C1 segment of cervical spinal cord (tissue), 14 donors: ENCODE measurements around the gene SMIM44.

Experiments
- DNase-seq, 14 donors: peaks; one replicate each; lab custom pipeline; 2025; lab: John Stamatoyannopoulos, UW

Gene SMIM44

DNA sequence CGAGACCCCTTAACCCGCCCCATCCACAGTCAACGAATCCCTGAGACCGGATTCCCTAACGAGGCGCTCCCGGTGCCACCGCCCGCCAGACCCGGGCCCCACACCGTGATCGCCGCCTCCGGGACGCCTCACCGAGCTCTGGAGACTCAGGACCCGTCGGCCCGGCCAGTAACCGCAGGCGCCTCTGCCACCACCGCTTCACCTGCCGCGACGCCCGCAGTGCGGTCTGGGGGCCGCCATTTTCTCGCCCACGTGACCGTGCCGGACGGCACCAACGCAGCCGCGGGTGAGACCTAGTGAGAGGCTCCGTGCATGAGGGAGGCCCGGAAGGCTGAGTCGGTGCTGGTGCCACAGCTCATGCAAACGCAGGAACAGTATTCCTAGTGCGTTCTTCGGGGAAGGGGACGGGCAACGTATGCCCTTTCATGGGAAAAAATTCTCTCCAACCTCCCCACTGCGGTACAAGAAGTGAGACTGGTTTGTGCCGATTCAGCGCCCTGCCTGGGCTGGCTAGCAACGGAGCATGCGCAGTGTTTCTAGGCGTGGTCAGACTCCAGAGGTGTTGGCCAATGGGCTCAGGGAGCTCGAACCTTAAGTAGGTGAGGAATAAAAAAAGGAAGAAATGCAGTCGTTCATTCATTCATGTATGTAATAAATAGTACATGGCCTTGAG is 17.3 kb upstream of the SMIM44 start, which contains the start of gene DOHH:
Gene DOHH (minus strand): TSS at position 246 of the 673 bp plus-strand sequence. CDS start 3,860 bp downstream, outside the sequence.
- DNase-seq = peak; percentile 40 to 99 (median 93)

DNA sequence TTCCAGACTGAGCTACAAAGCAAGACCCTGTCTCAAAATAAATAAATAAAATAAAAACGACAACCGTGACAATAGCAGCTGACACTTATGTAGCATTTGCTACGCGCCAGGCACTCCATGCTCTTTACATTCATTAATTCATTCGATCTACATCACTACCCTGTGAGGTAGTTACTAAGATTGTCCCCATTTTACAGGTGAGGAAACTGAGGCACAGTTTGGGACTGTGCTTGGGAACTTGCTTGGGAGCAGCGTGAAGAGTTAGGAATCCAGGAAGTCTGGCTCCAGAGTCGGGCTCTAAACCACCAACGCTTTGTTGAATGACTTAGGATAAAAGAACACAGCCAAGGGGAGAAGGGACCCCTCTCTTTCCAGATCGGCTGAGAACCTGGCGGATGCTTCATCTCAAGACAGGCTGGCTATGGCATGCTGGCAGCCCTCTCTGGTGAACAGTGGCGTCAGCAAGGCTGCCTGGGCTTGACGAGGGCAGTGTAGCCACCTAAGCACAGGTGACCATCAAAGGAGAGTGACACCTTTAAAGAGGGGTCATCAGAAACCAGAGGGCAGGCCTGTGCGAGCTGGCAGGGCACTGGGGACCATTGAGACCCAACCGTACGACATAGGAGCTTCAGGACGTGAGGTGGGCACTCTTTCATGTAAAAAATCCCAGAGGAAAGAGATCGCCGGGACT is 16.6 kb upstream of the SMIM44 start:
- DNase-seq = no peak

DNA sequence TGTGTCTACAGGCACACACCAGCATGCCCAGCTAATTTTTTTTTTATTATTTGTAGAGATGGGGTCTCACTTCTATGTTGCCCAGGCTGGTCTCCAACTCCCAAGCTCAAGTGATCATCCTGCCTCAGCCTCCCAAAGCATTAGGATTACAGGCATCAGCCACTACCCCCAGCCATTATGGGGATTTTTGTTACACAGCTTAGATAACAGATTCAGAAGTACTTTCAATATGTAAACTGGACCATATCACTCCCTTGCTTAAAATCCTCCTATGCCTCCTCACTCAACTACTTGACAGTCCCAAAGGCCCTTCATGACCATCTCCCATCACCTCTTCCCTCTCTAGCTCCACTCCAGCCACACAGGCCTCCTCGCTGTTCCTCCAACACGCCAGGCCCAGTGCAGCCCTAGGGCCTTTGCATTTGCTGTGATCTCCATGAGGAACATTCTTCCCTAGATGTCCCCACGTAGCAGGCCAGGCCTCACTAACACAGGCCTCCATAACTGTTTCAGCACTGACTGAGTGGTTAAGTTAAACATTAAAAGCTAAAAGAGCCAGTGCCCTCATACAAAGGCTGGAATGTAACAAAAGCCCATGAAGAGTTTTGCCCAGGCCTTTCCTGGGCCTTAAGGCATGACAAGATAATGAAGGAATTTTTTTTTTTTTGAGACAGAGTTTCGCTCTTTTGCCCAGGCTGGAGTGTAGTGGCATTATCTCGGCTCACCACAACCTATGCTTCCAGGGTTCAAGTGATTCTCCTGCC is 14.7 kb upstream of the SMIM44 start:
- no peak for DNase-seq

DNA sequence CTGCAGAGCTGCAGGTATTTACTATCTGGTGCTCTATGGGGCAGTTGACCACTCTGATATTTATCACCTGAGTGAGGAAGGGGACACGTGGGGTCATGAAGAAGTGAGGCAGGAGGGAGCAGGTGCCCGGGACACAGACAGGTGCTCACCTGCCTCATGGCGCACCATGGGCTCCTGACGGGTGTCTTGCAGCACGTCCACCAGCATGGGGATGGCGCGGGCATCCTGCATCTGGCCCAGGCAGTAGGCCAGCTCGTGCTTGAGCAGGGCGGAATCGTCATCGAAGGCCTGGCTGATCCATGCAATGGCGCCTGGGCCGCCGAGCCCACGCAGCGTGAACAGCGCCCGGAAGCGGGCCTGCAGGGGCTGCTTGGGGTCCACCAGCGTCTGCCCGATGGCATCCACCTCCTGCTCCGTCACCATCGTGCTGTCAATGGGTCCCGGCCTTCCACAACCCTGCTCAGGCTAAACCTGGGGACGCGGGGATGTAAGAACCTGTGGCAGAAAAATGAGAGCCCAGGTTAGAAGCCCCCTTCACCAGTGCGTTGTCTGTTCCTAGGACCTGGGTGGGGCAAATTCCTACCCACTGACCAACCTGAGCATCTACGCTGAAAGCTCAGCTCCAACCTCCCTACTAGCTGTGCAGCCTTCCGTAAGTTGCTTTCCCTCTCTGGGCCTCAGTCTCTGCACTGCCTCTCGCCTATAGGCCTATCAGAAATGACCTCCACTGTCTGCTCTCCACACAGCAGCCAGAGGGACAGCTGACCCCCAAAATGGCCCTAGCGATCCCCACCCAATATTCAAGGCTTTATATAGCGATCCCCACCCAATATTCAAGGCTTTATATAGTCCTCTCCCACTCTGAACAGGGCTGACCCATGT is 13.4 kb upstream of the SMIM44 start:
- no peak for DNase-seq

DNA sequence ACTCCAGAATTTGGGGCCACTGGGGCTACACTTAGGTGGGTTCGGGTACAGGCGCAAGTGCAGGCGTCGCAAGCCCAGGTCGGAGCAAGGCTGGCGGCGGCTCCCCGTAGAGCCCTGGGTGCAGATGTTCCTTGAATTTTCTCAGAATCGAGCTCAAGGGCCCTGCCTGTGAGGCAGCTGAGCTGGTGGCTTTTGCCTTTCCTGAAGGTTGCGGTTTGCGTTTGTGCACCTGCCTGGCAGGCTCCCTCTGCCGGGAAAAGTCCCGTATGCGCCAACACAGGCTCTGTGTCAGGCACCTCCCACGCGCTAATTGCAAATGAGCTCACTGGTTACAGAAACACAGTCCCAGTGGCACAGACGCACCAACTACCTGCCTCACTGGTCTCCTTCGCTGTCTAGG is 11.3 kb upstream of the SMIM44 start:
- DNase-seq = no peak

DNA sequence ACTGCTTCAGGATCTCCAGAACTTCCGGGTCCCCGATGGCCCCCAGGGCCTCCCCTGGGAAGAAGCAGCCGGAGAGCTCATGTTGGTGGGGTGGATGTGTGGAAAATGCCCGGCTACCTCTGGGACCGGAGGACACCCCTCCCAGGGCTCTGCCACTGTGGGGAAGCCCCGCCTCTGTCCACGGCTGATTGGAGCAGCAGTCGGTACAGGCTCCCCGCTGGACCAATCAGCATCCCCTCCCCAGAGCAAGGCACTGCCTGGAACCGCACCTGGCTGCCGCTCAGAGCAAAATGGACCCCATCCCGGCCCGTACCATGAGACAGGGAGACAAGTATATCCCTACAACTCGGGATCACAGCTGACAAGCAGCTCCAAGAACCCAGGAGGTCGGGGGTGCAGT is 10.8 kb upstream of the SMIM44 start:
- DNase-seq = peak in 13 of 14 donors; percentile 24 to 95 (median 86)

DNA sequence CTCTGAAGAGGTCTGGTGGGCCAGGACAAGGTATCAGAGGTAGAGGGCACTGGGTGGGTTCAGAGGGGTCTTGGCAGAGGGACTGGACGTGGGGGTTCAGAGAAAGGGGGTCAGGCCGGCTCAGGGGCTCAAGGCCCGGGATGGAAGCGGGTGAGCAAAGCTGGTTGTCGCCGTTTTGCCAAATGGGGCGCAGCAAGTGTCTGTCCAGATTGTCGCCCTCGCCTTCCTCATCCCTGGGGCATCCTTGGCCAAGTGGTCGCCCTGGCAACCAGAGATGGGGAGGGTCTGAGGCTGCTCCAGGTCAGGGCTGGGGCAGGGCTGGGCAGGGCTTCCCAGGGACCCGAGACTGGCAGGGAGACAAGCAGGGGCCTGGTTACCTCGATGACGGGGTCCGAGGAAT is 10.4 kb upstream of the SMIM44 start:
- no peak for DNase-seq

DNA sequence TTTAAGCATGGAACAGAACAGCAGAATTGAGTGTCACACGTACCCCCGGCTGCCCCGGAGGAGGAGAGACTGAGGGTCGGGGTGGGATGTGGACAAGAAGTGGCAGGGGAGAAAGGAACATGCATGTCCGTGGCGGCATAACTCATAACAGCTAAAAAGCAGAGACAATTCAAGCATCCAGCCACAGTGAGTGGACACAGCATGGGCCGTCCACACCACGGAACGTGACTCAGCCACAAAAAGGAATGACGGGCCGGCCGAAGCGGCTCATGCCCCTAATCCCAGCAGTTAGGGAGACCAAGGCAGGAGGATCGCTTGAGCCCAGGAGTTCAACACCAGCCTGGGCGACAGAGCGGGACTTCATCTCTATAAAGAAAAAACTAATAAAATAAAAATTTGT is 9.7 kb upstream of the SMIM44 start:
- DNase-seq = no peak

DNA sequence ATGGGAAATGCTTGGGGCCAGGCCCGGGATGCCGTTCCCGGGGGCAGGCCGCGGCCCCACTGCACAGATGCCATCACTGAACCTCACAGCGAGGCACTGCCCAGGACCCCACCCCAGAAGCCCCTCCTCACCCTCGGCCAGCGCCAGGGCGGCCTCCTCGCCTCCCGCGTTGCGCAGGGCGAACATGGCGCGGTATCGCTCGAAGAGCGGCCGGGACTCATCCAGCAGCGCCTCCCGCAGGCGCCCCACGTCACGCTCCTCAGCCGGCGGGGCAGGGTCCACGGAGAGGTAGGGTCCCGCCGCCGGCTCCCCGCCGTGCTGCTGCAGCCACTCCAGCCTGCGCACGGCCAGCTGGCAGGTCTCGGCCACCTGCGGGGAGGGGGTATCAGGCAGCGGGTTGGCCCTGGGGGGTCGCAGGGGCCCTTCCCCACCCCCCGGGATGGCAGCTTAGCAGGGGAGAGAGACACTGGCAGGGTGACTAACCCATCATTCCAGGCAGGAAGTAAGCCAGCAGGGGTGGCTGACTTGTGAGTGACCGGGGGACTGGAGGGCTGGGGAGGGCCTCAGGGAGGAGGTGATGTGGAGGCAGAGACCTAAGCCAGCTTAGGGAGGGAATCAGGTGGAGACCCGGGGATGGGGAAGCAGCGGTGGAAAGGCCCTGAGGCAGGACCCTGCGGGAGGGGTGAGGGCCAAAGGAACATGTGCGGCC is 9.0 kb upstream of the SMIM44 start:
- no peak for DNase-seq

DNA sequence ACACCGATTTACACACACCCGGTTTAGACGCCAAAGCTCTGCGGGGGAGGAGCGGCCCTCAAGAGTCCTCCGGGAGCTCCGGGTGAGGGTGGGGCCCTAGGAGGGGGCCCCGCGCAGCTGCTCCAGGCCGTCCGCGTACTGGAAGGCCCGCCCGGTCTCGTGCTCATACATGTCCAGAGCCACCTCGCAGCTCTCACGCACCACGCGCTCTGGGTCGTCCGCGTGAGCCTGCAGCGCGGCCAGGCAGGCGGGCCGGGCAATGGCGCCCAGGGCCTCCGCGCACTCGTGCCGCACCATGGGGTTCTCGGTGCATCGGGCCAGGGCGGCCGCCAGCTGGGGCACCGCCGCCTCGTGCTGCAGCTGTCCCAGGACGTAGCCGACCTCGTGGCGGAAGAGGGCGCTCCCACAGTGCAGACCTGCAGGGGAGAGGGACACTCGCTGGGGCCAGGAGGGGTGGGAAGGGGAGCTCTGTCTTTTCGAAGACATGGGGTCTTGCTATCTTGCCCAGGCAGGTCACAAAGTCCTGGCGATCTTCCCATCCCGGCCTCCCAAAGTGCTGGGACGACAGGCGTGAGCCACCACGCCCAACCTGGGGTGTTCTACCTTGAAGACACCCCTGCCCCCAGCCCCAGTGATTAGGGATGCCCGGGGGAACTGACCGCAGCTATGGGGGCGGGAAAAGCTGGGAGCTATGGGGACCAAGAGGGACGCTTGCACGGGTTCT is 8.3 kb upstream of the SMIM44 start:
- DNase-seq = peak in 1 of 14 donors; percentile 28

DNA sequence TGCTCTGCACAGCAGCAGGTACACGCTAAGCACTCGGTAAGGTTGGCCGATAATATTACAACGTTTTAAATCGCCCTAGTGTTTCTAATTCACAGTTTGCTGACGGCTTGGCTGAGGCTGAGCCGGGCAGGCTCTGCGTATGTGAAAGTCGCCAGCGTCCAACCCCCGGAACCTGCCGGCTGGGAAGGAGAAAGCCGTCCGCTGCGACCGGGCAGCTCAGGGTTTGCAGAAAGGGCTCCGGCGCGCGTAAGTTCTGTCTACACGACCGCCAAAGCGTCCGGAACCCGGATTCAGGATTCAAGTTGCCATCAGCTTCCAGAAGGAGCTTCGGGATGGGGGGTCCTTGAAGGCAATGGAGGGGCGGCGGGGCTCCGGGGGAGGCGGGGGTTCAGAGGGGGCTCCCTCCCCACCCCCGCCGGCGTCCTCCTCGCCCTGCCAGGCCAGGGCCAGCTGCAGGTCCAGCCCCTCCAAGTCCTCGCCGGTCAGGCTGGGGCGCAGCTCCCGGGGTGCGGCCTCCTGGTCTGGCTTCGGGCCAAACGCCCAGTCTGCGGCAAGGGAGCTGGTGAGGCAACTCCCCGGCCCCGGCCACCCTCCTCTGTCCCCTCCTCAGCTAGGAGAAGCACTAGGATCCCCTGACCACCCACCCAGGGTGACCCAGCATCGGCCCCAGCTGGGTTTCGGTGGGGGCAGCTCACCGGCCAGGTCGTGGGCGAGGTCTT is 575 bp downstream of the SMIM44 start:
- DNase-seq = no peak

DNA sequence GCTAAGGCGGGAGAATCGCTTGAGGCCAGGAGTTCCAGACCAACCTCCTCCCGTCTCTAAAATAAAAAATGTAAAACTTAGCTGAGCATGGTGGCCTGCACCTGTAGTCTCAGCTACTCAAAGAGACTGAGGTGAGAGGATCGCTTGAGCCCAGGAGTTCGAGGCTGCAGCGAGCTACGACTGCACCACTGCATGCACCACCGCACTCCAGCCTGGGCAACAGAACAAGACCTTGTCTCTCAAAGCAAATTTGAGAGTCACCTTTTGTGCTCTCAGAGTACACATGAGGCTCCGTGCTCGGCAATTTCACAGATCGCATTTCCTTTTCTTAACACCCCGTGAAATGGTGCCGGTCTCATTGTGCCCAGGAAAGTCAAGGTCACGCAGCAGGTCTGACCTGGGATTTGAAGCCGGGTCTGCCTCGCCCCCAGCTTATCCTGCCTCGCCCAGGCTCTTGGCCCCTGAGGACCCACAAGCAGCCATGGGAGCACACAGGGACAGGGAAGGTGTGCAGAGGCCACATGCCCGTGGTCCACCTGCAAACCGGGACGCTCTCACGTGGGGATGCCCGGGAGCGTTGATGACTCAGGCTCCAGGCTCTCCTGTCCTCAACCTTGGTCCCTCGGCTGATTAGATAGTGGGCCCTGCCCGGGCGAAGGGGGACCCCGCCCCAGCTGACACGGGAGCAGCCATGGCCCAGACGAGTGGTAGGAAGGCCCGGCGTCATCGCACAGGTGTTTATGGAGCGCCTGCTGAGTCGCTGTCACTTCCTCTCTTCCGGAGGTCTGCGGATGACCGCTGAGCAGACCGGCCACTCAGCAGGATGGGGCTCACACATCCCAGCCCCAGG is 1.8 kb downstream of the SMIM44 start:
- DNase-seq = no peak

DNA sequence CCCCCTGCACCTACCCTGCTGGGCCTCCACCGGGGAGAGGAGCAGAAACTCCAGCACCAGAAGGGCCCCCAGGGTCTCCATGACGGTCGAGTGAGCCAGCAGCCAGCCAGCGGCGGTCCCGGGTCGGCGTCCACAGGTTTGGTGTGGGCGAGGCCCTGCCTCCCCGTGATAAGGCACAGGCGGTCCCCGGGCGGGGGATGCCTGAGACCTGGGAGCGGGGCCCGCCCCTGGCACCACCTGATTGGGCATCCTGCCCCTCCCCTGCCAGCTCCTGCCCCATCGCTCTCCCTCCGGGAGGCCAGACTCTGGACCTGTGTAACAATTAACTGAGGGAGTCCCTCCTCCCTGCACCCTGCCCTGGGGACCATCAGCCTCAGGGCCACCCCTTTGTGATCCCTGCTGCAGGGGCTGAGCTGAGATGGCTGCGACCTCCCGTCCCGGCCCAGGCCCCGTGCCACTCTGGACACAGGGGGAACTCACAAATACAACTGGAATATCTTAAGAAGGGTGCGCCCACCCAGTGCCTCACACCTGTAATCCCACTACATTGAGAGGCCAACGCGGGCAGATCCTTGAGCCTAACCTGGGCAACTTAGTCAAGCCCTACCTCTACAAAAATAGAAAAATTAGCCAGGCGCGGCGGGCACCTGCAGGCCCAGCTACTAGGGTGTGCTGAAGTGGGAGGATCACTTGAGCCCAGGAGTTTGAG is 2.7 kb downstream of the SMIM44 start, which contains the start of gene SMIM24:
Gene SMIM24 (minus strand): TSS at position 143 of the 709 bp plus-strand sequence. CDS start 62 bp downstream, at position 81.
- DNase-seq = no peak

DNA sequence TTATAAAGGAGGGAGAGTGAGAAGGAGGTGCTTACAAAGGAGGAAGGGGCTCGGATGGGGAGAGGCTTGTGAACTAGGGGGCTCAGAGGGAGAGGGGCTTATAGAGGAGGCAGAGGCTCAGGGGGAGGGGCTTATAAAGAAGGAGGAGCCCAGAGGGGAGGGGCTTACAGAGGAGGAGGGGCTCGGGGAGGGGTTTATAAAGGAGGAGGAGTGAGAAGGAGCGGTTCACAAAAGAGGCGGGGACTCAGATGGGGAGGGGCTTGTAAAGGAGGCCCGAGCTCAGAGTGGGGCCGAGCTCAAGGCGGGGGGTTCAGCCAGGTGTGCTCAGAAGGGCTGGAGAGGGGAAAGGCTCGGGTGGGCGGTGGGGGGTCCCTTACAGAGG is 3.4 kb downstream of the SMIM44 start:
- no peak for DNase-seq

DNA sequence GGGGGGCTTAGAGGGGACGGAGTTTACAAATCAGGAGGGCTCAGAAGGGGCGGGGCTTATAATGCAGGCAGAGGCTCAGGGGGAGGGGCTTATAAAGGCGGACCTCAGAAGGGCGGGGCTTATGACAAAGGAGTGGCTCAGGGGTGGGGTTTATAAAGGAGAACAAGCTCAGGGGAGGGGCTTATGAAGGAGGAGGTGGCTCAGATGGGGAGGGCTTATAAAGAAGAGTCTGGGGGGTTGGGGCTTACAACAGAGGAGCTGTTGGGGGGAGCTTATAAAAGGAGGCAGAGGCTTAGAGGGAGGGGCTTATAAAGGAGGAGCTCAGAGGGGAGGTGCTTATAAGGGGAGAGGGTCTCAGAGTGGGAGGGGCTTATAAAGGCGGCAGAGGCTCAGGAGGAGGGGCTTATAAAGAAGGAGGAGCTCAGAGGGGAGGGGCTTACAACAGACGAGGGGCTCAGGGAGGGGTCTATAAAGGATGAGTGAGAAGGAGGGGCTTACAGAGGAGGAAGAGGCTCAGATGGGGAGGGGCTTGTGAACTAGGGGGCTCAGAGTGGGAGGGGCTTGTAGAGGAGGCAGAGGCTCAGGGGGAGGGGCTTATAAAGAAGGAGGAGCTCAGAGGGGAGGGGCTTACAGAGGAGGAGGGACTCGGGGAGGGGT is 3.9 kb downstream of the SMIM44 start:
- DNase-seq = peak in 1 of 14 donors; percentile 6

DNA sequence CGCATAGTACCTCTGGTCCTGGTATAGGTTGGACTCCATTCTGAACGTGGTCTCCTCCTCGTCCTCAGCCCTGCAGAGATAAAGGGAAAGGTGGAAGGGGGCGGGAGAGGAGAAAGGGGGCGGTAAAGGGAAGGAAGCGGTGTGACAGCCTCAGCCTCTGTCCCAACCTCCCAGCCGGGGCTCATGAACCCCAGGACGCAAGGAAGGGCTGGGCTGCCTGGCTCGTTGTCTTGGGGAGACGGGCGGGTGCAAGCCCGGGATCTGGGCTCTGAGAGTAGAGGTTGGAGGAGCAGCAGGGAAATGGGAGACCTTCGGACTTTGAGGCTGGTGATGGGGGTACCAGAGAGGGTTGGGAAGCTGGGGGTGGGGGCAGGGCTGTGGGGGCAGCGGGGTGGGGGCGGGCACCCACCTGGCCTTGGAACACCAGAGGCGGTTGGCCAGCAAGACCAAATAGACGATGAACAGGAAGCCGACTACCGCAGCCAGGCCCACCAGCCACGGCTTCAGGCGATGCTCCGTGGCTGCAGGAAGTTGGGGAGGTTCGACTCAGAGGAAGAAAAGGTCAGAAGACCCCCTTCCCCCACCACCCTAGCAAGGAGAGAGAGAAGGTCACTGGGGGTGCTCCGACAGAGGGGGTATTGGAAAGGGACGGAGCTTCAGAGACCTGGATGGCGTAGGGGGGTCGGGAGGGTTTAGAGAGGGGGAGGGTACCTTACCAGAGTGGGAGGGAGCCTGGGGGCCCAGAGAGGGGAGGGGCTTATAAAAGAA is 4.6 kb downstream of the SMIM44 start:
- no peak for DNase-seq

DNA sequence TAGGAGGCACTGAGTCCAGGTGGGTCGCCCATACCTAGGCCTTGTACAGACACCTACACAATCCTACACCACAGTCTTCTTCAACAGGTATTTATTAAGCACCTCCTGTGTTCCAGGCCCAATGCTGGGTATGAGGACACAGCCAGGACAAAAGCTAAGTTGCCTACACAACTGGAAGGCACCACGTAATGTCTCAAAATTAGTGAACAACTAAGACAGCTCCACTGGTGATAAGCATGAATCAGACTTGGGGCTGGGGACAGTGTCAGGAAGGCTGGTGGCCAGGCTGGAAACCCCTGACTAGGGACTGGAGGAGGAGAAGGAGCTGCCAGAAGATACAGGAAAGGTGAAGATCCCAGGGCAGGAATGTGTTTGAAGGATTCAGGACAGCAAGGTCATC is 5.3 kb downstream of the SMIM44 start:
- DNase-seq = no peak
